GM10266 (cell line): ENCODE measurements around the gene CARD14.
"Not testable (repeated sequence)": the region's sequence is repeated elsewhere in the genome, so short reads cannot be mapped to it uniquely, and the experiment has no call there.

Source experiments
- DNase-seq: peaks from one replicate; pipeline ENCODE4 v3.0.0; 2012; ENCODE audit errors: extremely low spot score
- CTCF ChIP-seq: IDR thresholded peaks from 2 replicates; pipeline ENCODE4 v1.5.1; 2012; ENCODE audit warnings: mild to moderate bottlenecking, low read depth; ENCODE audit not compliant: control insufficient read depth, insufficient read depth; ENCODE audit errors: missing control alignments

Gene CARD14

GRCh38 chr17:80254396-80255251, 84.8 kb downstream of the CARD14 start:
- DNase-seq, result peak; percentile 60
- no peak for TF ChIP-seq CTCF

GRCh38 chr17:80256034-80256350, 86.2 kb downstream of the CARD14 start:
- TF ChIP-seq CTCF, result no peak
- DNase-seq, result no peak

- no peak for DNase-seq
- TF ChIP-seq CTCF, result no peak
Observed at GRCh38 chr17:80257716-80258213, 87.9 kb downstream of the CARD14 start.

- not testable (repeated sequence) for DNase-seq
Observed at GRCh38 chr17:80258296-80258695, 88.5 kb downstream of the CARD14 start.
